ENCODE data around the gene TEAD4. TPM values are rescaled to one million over a fixed set of nuclear protein-coding genes. Genes with fewer than 3 reads are reported as not detected.

TEAD4 gene
- total RNA-seq, 1 donor from 2014 or later = 8.8 TPM

DNA sequence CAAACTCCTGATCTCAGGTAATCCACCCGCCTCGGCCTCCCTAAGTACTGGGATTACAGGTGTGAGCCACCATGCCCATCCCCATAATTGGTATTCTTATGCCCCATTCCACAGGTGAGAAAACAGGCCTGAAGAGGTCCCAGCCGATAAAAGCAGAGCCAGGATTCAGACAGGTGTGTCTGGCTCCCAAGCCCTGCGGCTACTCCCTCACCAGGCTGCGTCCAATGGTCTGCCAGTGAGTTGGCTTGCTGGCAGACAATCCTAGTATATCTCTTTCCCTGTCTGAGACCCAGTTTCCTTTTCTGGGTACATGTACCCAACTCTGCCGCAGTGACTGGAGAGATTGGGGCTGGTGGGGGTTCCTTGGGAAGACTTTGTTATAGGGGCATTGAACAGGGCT is 116.1 kb downstream of the TEAD4 start:
- no peak overlapping the region for H2AFZ ChIP-seq (replicated peaks)
- H3K36me3 ChIP-seq = no peaks in the 10 kb centered on the region
- H3K4me3 ChIP-seq = no peak overlapping the region
- peaks cover 4% of the 10 kb centered on the region for H4K20me1 ChIP-seq (ENCODE audit: low read depth)
- Mint-ChIP-seq H3K9me3 (no peaks in the 10 kb centered on the region), H3K4me3 (peak overlapping the region; percentile 44), H3K36me3 (no peaks in the 10 kb centered on the region), H3K27ac (no peak overlapping the region), H3K4me1 (peaks cover 19% of the 10 kb centered on the region), H3K27me3 (ENCODE audit: insufficient read depth, low read depth) (peaks cover 5% of the 10 kb centered on the region)
- peaks cover 9% of the 10 kb centered on the region for H3F3A ChIP-seq (ENCODE audit: low read depth)
- peaks cover 12% of the 10 kb centered on the region for H3K79me2 ChIP-seq (ENCODE audit: low read depth)
- no peak overlapping the region for H3K27ac ChIP-seq
- TF ChIP-seq EZH2 (IDR thresholded peaks at IDR 0.05) (no peak), EZH2phosphoT487 (IDR thresholded peaks at IDR 0.05) (no peak)
- TF ChIP-seq, protein P1, sequence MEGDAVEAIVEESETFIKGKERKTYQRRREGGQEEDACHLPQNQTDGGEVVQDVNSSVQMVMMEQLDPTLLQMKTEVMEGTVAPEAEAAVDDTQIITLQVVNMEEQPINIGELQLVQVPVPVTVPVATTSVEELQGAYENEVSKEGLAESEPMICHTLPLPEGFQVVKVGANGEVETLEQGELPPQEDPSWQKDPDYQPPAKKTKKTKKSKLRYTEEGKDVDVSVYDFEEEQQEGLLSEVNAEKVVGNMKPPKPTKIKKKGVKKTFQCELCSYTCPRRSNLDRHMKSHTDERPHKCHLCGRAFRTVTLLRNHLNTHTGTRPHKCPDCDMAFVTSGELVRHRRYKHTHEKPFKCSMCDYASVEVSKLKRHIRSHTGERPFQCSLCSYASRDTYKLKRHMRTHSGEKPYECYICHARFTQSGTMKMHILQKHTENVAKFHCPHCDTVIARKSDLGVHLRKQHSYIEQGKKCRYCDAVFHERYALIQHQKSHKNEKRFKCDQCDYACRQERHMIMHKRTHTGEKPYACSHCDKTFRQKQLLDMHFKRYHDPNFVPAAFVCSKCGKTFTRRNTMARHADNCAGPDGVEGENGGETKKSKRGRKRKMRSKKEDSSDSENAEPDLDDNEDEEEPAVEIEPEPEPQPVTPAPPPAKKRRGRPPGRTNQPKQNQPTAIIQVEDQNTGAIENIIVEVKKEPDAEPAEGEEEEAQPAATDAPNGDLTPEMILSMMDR (IDR thresholded peaks at IDR 0.05) = no peak
- H3K9me3 ChIP-seq (ENCODE audit: low read depth) = no peaks in the 10 kb centered on the region
- H3K27me3 ChIP-seq = peaks cover 29% of the 10 kb centered on the region
- peaks cover 13% of the 10 kb centered on the region for H3K4me1 ChIP-seq
- H3K4me2 ChIP-seq = no peak overlapping the region
- H3K9ac ChIP-seq = no peak overlapping the region
- no peak for DNase-seq (ENCODE audit: low spot score)

DNA sequence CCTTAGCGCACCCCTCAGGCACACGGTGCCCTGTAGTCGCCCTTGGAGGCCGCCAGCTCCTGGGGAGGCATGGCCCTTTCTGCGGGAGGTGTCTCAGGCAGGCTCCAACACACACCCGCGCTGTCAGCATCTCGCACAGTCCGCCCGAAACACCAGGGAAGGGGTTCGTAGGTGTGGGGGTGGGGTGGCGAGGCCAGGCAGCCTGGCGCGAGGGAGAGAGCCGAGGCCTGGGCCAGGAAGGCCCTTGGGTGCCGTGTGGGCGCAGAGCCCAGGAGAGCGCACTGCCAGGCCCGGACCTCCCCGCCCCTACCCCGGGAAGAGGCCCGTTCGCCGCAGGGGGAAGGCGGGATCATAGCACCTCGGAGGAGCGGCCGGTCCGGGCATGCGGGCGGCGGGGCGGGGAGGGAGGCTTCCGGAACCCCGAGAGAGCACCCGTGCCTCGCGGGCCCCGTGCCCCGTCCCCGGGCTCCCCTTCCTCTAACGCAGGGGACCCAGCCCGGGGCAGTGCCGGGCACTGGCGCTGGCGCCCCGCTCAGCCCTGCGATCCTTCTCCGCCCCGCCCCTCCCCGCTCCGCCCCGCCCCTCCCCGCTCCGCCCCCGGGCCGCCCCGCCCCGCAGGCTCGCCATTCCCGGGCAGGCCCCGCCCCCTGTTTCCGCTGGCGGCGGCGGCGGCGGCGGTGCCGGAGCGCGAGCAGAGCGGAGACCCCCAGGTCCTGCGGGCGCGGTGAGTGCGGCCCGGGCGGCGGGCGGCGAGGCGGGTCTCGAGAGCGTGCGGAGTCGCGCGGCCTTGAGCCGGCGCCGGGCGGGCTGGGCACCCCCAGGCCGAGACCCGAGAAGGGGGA is 117.8 kb downstream of the TEAD4 start, which contains the start of gene TSPAN9:
Gene TSPAN9, plus strand, starts transcription at position 650 of the 842 bp plus-strand sequence. CDS start 123,815 bp downstream, outside the sequence.
- H3K4me1 Mint-ChIP-seq = peaks cover 19% of the 10 kb centered on the region
- no peak within 1 kb of the TSS for H3K27ac ChIP-seq
- peaks cover 4% of the 10 kb centered on the region for H4K20me1 ChIP-seq (ENCODE audit: low read depth)
- peak within 1 kb of the TSS; percentile 66 for H3K9ac ChIP-seq
- H3K4me3 Mint-ChIP-seq = peak within 1 kb of the TSS; percentile 86
- H3K27me3 ChIP-seq = peaks cover 29% of the 10 kb centered on the region
- H3K4me3 ChIP-seq = peak within 1 kb of the TSS; percentile 94
- H3K4me1 ChIP-seq = peaks cover 13% of the 10 kb centered on the region
- peak within 1 kb of the TSS; percentile 95 for H3K4me2 ChIP-seq
- H3K9me3 ChIP-seq (ENCODE audit: low read depth) = no peaks in the 10 kb centered on the region
- DNase-seq (ENCODE audit: low spot score) = peak; percentile 92
- peaks cover 12% of the 10 kb centered on the region for H3K79me2 ChIP-seq (ENCODE audit: low read depth)
- H3K36me3 ChIP-seq = no peaks in the 10 kb centered on the region
- H3F3A ChIP-seq (ENCODE audit: low read depth) = peaks cover 9% of the 10 kb centered on the region
- H3K9me3 Mint-ChIP-seq = no peaks in the 10 kb centered on the region
- H3K36me3 Mint-ChIP-seq = no peaks in the 10 kb centered on the region
- H2AFZ ChIP-seq (replicated peaks) = peak within 1 kb of the TSS; percentile 99
- peaks cover 5% of the 10 kb centered on the region for H3K27me3 Mint-ChIP-seq (ENCODE audit: insufficient read depth, low read depth)
- TF ChIP-seq EZH2 (IDR thresholded peaks at IDR 0.05) (no peak), EZH2phosphoT487 (IDR thresholded peaks at IDR 0.05) (no peak)
- TF ChIP-seq, protein P1 (IDR thresholded peaks at IDR 0.05) = no peak
- no peak within 1 kb of the TSS for H3K27ac Mint-ChIP-seq

DNA sequence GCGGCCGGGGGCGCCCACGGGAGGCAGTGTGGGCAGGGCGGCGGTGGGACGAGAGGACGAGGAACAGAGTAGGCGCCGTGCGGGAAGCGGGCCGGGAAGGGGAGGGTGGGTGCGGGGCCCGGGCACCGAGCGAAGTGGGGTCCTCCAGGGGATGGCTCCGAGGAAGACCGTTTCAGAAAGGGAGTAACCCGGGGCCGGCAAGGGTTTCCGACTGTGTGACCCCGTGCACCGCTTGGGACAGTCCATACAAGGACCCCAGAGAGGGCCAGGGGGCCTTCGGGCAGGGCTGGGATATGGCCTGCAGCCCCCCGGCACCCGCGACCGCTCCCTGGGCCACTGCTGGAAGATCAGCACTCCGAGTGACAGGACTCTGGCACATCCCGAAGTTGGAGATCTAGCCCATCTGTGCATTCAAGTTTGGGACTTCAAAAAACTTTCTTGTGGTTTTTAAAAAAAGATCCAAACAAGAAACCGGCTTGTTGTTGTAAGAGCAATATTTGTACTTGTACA is 118.4 kb downstream of the TEAD4 start:
- Mint-ChIP-seq H3K27me3 (ENCODE audit: insufficient read depth, low read depth) (peaks cover 5% of the 10 kb centered on the region), H3K36me3 (no peaks in the 10 kb centered on the region), H3K4me3 (peak overlapping the region; percentile 84), H3K9me3 (no peaks in the 10 kb centered on the region), H3K4me1 (peaks cover 19% of the 10 kb centered on the region), H3K27ac (no peak overlapping the region)
- Histone ChIP-seq H3K9me3 (ENCODE audit: low read depth) (no peaks in the 10 kb centered on the region), H4K20me1 (ENCODE audit: low read depth) (peaks cover 4% of the 10 kb centered on the region), H3K4me2 (peak overlapping the region; percentile 92), H3K79me2 (ENCODE audit: low read depth) (peaks cover 12% of the 10 kb centered on the region), H2AFZ (replicated peaks) (peak overlapping the region; percentile 2), H3K4me3 (peak overlapping the region; percentile 94), H3K27me3 (peaks cover 29% of the 10 kb centered on the region), H3K27ac (no peak overlapping the region), H3F3A (ENCODE audit: low read depth) (peaks cover 9% of the 10 kb centered on the region), H3K36me3 (no peaks in the 10 kb centered on the region), H3K9ac (peak overlapping the region; percentile 66), H3K4me1 (peaks cover 13% of the 10 kb centered on the region)
- TF ChIP-seq, protein P1 (IDR thresholded peaks at IDR 0.05) = no peak
- TF ChIP-seq EZH2phosphoT487 (IDR thresholded peaks at IDR 0.05) (no peak), EZH2 (IDR thresholded peaks at IDR 0.05) (no peak)
- no peak for DNase-seq (ENCODE audit: low spot score)

All from neural progenitor cell (in vitro differentiated cells).